ENCODE measurements around the gene MIGA1.
"Not testable (repeated sequence)": the region's sequence is repeated elsewhere in the genome, so short reads cannot be mapped to it uniquely, and the experiment has no call there.

The MIGA1 gene

GRCh38 chr1:77899647-77900320 is 120.3 kb downstream of the MIGA1 start:
- no peak for DNase-seq (ENCODE audit: extremely low spot score)
- ChIA-PET CTCF (interaction anchor here (0.9 to 1.3 kb wide), 5 partner anchors 12 to 1746 kb away, joined by 3 read pairs; partner anchors contain the start of gene NEXN), POLR2A (no interaction called here)
- TF ChIP-seq CTCF (IDR thresholded peaks at IDR 0.05; ENCODE audit: control extremely low read depth, extremely low read depth, low read depth, missing control alignments): no peak

DNA sequence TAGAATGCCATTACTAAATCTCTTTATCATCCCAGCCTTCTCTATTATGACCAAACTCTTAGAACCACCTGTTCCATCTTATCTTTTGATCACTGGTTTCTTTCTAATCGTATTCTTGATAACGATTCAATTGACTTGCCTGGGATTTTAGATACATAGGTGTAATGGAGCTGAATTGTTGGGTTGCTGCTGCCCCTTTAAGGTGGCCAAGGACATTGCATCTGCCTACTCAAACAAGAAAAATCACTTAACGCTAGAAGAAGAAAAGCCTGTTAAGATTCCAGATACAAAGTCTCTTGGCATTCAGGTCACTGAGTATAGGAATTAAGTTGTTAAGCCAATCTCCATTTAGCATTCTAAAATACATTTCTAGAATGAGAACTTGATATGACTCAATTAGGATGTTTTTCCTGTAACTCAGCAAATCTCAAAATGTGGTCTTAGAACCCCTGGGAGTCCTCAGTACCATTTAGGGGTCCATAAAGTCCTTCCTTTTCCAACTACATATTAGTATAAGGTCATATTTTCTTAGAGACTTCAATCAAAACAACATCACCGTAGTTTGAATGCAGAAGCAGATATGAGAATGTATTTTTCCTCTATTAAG is 121.3 kb downstream of the MIGA1 start:
- ChIA-PET POLR2A (no interaction called here), CTCF (interaction anchor here (0.6 to 1.1 kb wide), 4 partner anchors 25 to 368 kb away, joined by 3 read pairs; no protein-coding TSS in a partner anchor)
- TF ChIP-seq CTCF (IDR thresholded peaks at IDR 0.05; ENCODE audit: control extremely low read depth, extremely low read depth, low read depth, missing control alignments): peak; percentile 69
- DNase-seq (ENCODE audit: extremely low spot score): peak; percentile 21

DNA sequence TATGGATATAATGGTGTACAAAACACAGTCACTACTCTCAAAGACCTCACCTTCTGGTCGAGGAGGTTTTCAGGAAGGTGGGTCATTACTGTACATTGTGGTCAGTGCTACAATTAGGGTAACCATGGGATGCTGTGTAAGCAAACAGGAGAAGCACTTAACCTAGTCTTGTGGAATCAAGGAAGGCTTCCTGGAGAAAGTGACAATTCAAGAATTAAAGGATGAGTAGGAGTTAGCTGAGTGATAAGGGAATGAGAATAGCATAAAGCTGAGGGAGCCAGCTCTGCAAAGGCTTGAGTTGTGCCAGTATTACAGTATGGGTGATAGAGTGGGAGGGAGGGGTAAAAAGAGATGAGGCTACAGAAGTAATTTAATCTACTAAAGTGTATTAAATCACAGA is 126.2 kb downstream of the MIGA1 start:
- ChIA-PET CTCF (interaction anchor here (1.1 kb wide), 1 partner anchor 10 kb away, joined by 3 read pairs; no protein-coding TSS in a partner anchor), POLR2A (interaction anchor here (0.6 kb wide), 1 partner anchor 115 kb away, joined by 4 read pairs; no protein-coding TSS in a partner anchor)
- DNase-seq (ENCODE audit: extremely low spot score): no peak
- no peak for TF ChIP-seq CTCF (IDR thresholded peaks at IDR 0.05; ENCODE audit: control extremely low read depth, extremely low read depth, low read depth, missing control alignments)

- no peak for DNase-seq (ENCODE audit: extremely low spot score)
- TF ChIP-seq CTCF (IDR thresholded peaks at IDR 0.05; ENCODE audit: control extremely low read depth, extremely low read depth, low read depth, missing control alignments): no peak
- ChIA-PET CTCF (interaction anchor here (1.1 kb wide), 1 partner anchor 9 kb away, joined by 3 read pairs; no protein-coding TSS in a partner anchor), POLR2A (no interaction called here)
Measured at GRCh38 chr1:77906019-77906545, 126.6 kb downstream of the MIGA1 start.

DNA sequence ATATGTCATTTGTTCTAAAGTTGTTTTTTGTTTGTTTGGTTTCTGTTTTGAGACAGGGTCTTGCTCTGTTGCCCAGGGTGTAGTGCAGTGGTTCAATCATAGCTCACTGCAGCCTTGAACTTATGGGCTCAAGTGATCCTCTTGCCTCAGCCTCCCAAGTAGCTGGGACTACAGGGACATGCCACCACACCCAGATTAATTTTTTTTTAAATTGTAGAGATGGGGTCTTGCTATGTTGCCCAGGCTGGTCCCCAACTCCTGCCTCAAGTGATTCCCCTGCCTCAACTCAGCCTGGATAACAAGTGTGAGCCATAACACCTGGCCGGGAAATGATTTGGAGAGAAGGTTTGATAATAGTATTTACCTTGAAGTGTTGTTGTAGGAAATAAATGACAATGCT is 127.2 kb downstream of the MIGA1 start:
- ChIA-PET CTCF (interaction anchor here (1.1 kb wide), 1 partner anchor 9 kb away, joined by 3 read pairs; no protein-coding TSS in a partner anchor), POLR2A (no interaction called here)
- DNase-seq (ENCODE audit: extremely low spot score): no peak
- no peak for TF ChIP-seq CTCF (IDR thresholded peaks at IDR 0.05; ENCODE audit: control extremely low read depth, extremely low read depth, low read depth, missing control alignments)

DNA sequence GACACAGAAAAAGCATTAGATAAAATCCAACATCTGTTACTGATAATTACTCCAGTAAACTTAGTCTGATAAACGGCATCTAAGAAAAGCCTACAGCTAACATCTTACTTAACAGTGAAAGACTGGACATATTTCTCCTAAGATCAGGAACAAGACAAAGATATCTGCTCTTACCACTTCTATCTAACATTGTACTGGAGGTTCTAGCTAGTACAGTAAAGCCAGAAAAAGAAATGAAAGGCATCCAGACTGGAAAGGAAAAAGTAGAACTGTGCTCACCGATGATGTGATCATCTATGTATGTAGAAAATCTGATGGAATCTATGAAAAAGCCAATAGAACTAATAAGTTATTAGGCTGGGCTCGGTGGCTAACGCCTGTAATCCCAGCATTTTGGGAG is 130.7 kb downstream of the MIGA1 start:
- DNase-seq (ENCODE audit: extremely low spot score): no peak
- CTCF ChIA-PET: no interaction called here
- POLR2A ChIA-PET: no interaction called here
- TF ChIP-seq CTCF (IDR thresholded peaks at IDR 0.05; ENCODE audit: control extremely low read depth, extremely low read depth, low read depth, missing control alignments): no peak

DNA sequence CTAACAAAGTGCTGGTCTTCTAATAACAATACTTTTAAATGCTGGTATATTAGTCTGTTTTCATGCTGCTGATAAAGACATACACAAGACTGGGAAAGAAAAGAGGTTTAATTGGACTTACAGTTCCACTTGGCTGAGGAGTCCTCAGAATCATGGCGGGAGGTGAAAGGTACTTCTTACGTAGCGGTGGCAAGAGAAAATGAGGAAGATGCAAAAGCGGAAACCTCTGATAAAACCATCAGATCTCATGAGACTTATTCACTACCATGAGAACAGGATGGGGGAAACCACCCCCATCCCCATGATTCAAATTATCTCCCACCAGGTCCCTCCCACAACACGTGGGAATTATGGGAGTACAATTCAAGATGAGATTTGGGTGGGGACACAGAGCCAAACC is 139.5 kb downstream of the MIGA1 start:
- POLR2A ChIA-PET; CTCF ChIA-PET; DNase-seq (ENCODE audit: extremely low spot score): not testable (repeated sequence)
